NT2/D1 (cell line): ENCODE results near the gene IRF8.

Experiments
- SUZ12 ChIP-seq: IDR thresholded peaks from 2 replicates; pipeline ENCODE4 v1.6.1; 2011; ENCODE audit not compliant: insufficient read length, insufficient read depth; ENCODE audit errors: extremely low read depth
- YY1 ChIP-seq: IDR thresholded peaks from 2 replicates; pipeline ENCODE4 v1.6.1; 2011; ENCODE audit not compliant: insufficient read length, insufficient read depth
- ZNF274 ChIP-seq: IDR thresholded peaks from 2 replicates; pipeline ENCODE4 v1.6.1; 2011; ENCODE audit warnings: mild to moderate bottlenecking, low read depth, low read length

DNA sequence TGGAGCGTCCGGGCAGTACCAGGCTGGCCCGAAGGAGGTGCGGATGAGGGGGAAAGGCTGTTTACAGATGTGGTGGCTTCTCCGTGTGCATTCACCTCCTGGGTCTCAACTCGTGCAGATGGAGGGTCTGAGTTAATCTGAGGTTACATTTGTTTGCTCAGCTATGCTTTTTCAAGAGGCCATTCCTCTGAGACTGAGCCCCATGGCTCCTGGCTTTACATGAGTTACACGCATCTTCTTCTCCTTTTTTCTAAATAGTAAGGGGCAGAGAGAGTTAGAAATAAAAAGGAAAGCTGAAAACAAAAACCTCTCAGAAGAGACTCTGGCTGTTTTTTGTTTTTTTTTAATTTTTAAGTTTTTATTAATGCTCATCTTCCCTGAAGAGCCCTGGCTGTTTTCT, 29.0 kb downstream of the IRF8 start:
- TF ChIP-seq ZNF274 (no peak), YY1 (no peak), SUZ12 (no peak)
